DMS153 (cell line): Measurements from ENCODE around the gene JAG1.

Experiments
- DNase-seq: peaks from one replicate; lab custom pipeline; 2025; lab: John Stamatoyannopoulos, UW

Gene JAG1

DNA sequence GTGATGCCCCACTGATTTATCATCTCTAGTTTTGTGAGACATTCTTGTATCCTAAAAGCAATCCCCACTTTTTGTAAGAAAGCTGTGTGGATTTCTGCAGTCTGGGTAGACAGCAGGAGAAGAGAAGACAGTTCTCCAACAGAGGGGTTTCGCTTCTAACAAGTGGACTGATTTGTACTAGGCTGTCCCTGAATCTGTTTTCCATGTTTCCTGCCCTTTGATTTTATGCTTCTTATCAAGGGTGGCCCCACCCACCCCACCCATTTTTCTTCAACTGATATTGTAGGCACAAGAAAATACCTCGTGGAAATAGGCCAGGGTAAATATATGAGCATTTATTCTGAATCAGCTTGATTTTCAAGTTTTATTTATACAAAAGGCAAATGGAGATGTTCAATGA, 25.7 kb upstream of the JAG1 start:
- DNase-seq: no peak

DNA sequence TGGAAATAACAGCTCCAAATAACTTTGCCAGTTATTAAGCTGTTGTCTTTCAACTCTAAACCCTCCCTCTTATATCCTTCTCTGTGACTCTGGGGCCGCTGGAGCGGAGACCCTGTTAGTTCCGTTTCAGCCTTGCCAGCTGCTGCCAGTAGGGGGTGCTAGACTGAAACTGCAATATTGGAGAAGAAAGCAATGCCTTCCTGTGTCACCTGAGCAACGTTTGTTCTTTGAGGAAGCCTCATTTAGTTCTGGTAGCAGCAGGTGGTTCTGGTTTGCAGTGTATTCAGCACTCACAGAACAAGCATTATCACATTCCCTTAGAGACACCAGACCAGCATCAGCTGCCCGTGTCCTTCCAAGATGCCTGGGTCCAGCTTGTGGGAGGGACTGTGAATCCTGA, 22.9 kb upstream of the JAG1 start:
- no peak for DNase-seq

DNA sequence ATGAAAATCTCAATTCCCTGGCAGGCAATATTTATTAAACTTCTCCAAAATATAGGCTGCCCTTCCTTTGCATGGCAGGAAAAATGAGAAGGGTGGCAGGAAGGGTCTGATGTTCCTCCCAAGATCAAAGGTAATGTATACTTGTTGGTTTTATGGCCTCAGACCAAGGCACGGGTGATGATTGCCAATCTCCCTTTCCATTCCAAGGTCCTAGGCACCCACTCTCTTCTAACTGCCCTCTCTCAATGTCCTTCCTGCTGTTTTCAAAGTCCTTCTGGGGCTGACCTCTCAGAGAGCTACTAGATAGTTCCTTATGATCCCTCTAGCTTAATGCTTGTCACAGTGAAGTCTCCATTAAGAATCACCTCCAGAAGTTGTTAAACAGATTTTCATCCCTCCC, 15.6 kb upstream of the JAG1 start:
- DNase-seq: no peak

DNA sequence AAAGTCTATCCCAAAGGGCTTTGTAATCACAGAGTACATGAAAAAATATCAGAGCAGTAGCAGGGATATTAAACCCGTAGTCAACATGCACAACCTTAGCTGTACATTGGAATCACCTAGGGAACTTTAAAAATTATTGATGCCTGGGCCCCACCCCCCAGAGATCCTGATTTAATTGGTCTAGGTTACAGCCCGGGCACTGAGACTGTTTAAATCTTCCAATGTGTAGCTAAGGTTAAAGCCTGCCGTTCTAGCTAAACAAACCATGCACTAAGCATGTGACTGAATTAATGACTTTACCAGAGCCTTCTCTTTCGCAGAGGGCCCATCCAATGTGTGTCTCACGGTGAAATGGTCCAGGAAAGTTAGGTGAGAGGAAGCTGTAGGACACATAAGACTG, 14.1 kb upstream of the JAG1 start:
- DNase-seq: no peak

DNA sequence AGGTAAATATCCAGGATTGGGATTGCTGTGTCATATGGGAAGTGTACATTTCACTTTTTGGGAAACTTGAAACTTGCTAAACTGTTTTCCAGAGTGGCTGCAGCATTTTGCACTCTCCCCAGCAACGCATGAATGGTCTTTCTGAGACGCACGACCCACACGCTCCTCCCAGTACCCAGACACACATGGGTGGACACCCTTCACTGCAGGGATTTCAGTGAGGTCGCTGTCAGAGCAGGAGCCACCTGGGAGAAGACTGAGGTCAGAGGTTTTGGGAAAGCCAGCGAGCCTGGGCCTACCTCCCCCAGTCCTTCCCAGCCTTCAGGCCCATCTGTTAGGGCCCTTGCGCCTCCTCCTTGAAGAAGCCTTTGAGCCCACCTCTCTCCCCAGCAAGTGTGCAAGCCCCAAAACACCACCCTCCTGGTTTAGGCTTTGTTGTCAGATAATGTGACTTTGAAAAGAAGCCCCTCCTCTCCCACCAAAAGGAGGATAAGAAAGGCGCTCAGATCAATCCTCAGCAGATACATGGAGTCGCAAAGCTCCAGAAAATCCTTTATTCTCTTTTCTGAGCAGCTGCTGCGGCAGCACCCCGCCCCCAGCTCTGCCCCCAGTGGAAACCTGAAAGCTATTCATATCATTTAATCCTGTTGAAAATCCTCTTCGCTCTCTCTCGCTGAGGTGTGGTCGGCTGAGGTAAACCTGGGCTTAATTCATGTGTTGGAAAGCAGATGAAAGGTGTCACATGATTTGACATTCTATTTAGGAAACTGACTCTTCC, 12.7 kb upstream of the JAG1 start:
- no peak for DNase-seq

DNA sequence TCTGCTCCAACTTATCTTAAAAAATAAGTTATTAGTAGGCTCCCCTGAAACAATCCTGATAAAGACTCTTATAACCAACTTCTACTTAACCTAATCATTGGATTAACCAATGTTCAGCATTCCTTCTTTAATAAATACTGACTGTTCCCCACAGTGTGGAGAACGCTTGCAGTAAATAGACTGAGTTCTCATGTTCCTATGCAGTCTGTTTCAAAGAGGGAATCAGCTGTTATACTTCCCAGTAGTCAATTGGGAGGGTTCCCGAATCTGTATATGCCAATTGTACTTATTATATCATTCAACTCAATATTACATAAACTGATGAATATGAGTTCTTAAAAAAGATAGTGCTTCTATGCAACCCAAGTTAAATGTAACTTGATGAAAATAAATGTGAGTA, 9.7 kb upstream of the JAG1 start:
- no peak for DNase-seq

DNA sequence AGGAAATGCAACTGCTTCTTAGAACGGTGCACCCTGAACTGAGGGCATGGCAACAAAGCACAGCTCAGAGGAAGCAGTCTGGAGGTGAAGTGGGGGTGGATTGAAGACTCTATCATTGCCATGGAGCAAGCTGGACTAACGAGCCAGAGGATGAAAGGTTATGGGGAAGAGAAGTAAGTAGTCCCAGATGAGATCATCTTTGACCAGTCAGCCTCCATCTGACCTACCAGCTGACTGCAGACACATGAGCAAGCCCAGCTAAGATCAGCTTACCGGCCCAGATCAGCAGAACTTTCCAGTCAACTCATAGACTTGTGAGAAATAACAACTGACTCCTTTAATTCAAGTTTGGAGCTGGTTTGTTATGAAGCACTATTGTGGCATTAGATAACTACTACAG, 9.1 kb upstream of the JAG1 start:
- DNase-seq: no peak

DNA sequence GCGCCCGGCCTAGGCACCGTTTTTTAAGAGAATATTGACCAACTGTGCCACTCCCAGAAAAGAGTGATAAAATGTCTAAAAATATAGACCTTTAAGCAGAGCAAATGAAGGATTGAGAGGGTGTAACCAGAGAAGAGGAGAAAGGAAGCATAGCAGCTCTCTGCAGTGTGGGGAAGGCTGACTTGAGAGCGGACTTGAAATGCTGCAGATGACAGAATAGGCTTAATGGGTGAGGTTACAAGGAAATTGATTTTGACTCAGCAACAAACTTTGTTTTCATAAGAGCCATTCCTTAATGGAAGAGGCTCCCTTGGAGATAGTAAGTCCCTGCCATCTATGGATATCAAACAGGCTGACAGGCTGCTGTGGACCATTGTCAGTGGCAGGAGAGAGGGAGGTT, 7.7 kb upstream of the JAG1 start:
- DNase-seq: no peak

DNA sequence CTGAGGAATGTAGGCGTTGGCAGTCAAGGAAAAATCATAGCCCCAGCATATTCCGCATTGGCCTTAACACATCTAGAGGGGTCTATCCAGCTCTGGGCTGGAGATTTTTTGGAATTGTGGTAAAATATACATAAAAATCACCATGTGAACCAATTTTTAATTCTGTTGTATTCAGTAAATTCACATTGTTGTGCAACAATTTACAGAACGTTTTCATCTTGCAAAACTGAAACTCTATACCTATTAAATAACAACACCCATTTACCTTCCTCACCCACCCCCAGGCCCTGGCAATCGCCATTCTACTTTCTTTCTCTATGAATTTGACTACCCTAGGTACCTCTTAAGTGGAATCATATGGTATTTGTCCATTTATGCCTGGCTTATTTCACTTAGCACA, 6.8 kb upstream of the JAG1 start:
- DNase-seq: no peak

DNA sequence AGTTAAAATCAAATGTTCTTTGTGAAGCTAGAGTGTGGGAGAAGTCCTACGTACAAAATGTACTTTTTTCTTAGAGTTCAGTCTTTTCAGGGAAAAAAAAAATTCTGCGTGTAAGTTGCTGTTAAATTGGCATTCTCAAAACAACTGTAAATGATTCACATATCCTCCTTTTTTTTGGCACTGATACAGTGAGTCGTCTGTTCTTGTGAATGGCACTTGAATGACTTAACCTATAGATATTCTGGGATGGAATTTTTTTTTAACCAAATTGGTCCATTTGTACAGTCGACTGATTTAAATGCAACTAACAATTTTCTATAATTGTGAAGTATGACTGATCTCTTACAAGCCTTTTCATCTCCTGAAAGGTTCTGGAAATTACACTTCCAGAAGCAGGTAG, 5.5 kb upstream of the JAG1 start:
- no peak for DNase-seq

DNA sequence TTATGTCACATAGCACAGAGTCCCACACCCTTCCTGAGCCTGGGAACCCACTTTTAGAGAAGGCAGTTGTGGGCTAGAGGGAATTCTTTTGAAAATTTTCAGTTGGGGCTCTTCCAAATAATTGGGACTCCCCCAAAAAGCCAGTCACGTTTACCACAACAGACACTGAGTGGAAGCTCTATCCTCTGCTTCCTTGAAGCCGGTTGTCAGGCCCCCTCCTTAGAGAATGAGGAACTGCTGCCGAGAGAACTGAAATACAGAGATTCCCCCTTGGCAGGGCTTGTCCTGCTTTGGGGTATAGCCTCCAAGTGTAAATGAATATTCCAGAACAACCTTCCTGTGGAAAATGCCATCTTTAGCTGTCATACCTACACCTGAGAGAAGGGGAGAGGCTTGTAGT, 2.7 kb upstream of the JAG1 start:
- no peak for DNase-seq

DNA sequence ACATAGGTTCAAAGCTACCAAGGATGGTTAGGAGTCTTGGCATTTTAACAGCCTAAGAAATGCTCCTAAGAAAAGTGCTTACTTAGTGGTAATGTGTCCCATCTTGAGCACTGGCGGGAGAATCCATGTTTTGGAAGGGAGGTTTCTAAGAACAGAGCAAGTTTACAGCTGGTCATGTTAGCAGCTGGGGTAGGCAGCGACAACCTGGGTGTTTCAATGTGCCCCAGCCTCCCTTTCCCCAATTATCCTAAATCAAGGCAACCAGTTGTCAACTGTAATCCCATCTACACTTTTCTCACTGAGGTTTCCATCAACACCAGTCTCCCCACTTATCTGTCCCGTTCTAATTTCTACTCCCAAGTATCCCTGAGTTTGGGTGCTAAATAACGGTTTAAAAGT, 1.6 kb upstream of the JAG1 start:
- DNase-seq: no peak

DNA sequence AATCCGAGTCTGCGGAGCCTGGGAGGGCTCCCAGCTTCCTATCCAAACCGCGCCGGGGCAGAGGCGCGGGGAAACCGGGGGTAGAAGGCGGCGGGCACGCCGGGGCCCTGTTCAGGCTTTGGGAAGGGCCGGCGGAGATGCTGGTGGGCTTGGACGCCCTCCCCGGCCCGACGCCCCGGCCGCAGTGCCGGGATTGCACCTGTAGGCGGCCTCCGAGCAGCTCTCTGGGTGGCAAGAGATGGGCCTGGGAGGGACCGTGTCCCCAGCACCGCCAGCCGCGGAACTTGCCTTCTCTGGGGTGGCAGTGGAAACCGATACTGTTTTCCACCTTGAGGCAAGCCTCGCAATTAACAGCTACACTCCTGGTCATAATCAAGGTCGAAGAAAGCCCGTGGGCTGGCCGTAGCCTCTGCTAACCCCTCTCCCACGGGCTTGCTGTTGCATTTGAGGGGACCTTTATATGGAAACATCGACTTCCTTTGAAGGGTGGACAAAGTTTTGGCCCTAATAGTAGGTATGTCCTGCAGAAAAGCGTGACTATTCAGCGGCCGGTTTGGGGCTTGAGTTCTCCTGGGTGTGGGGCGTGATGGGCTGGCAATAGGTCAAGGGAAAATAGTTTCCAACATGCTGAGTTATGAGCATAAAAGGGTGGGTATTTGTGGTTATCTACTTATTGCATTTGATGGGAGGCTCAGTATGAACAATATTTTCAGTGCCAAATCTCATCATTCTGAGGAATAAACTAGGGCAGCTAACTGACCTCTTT, 1.1 kb upstream of the JAG1 start:
- DNase-seq: peak; percentile 71

DNA sequence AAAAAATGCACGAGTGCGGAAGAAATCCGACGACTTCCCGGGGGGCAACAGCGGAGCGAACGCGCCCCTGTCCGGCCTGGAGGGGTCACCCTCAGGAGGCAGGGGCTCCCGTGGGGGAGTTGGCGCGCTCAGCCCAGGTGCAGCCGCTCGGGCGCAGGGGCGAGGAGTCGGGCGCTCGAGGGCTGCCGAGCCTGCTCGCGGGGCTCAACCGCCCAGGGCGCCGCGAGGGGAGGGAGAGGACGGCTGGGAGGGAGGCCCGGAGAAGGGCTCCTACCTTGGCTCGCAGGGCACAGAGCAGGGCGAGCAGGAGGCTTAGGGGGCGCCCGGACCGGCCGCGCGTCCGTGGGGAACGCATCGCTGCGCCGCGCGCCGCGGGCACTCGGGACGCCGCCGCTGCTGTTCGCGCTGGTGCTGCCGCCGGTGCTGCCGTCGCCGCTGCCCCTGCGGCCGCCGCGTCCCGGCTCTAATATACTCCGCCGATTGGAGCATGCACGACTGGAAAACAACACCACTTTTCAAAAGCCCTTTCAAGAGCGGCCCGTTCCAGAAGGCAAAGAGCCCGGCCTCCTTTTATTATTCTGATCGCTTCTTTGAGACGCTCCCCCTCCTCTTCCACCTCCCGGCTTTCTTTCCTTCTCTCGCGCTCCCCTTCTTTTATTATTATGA, 490 bp downstream of the JAG1 start:
- DNase-seq: peak; percentile 37

DNA sequence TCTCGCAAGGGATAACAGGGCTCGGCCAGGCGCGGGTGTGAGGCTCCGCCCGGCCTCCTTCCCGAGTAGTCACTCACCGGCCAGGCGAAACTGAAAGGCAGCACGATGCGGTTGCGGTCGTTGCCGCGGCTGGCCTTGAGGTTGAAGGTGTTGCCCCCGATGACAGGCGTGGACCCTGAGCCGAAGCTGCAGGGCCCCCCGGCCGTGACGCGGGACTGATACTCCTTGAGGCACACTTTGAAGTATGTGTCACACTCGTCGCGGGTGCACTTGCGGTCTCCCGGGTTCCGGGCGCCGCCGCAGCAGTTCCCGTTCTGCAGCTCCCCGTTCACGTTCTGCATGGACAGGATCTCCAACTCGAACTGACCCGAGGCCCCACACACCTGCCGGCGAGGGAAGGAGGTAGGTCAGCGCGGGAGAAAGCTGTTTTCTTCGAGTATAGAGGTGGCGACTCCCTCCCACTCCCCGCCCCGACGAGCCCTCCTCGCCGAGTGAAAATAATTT, 1.1 kb downstream of the JAG1 start:
- DNase-seq: peak; percentile 15

DNA sequence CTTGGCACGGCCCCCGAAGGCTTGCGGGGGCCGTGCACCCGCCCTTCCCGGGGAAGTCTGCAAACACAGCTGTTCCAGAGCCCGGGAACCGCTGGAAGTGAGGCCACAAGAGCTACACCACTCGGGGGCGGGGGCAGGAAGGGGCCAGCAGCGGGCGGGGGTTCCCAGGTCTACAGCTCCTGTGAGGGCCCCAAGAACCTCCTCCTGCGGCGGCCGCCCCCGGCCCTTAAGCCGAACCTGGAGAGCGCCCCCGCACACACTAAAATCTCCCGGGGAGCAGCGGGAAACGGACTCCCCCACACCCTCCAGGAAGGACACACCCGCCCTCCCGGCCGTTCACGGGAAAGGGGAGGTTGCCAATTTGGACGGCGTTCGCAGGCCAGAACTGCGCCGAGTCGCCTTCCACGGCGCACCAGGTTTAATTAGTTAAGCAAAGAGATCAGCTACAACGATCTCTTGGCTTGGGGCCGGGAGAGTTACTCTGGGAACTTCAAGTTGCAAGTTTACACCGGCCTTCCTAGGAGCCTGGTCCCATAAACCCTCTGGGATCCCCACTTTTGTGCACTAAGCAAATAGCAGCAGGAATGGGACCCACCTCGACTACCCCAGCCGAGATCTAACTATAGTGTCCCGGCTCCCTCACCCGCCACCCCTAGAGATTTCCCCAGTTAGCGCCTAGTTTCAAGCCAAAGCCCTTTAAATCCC, 1.7 kb downstream of the JAG1 start:
- DNase-seq: no peak

DNA sequence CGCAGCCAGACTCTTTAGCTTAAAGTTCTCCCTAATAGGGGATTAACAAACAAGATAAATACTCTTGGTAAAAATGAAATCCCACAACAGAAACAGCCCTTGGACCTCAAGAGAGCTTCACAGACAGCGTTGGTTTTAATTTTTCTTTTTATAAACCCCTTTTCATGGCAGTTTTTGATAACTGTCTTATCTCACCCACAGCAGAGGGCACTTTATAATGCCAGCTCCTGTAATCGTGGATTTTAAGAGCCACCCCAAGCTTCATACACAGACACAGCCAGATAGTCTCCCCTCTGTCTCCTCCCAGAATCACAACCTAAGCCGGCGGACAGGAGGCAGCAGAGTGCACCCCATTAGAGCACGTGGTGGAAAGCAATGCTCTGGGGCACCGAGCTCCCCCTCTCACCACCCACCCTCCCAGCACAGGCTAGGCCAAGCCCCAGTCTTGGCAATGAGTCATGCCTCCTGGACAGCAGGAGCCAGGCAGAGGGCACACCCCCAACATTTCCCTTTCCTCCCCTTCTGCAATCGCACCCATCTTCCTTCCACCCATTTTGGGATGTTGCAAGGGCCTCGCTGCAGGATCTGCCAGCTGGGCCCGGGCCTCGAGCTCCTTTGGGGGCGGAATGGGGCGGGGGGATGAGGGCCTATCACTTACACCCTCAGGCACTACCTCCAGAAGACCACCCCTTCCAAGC, 2.4 kb downstream of the JAG1 start:
- peak; percentile 17 for DNase-seq

DNA sequence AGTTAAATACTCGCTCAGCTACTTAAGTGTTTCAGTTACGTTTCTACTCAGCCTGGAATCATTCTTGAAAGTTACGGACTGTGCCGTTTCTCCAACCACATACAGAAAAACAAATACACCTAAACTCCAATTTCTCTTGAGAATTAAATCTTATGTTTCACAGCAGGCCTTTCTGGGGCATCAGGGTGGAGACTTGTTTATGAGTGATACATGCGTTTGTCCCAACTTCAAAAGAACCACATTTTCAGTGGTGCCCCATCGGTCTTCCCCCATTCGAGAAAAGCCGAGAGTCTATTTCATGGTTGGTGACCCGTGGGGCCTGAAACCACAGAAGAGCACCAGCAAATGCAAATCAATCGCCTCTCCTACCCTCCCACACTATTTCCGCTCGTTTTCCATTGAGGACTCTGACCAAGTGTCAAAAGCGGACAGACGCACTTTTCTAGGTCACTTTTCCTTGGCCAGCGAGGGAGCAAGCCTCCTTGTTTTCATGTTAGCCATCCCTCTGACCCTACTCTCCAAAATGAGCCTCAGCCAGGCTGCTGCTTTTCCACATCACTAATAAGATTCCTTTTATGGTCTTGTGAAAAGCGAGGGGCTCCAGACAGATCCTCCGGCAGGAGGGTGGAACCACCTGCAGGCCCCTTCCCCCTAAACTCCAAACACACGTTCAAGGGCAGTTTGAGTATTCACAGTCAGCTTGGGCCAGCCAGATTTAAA, 3.1 kb downstream of the JAG1 start:
- DNase-seq: no peak

DNA sequence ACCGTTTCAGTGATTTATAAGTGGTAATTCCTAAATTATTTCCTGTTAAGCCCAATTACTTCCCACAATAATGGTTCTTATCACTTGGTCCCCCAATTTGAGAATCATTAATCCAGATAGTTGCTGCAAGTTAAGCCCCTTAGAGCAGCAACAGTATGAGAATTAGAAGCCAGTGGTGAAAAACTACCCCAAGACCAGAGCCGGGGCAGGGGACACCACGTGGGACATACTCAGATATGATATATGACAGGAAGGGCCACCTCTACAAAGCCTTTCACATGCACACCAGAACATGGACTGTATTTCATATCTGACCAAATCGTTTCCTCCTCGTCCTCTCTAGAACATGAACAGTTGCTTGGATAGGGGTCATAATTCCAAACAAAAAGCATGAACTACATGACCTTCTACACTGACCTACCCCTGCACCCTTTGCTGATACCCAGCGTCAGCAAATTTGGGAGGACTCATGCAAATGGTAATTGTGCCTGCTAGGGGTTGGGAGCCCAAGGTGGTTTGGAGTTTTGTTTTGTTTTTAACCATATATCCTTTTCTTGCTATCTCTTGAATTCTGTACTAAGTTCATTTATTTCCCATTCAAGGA, 3.9 kb downstream of the JAG1 start:
- DNase-seq: no peak

DNA sequence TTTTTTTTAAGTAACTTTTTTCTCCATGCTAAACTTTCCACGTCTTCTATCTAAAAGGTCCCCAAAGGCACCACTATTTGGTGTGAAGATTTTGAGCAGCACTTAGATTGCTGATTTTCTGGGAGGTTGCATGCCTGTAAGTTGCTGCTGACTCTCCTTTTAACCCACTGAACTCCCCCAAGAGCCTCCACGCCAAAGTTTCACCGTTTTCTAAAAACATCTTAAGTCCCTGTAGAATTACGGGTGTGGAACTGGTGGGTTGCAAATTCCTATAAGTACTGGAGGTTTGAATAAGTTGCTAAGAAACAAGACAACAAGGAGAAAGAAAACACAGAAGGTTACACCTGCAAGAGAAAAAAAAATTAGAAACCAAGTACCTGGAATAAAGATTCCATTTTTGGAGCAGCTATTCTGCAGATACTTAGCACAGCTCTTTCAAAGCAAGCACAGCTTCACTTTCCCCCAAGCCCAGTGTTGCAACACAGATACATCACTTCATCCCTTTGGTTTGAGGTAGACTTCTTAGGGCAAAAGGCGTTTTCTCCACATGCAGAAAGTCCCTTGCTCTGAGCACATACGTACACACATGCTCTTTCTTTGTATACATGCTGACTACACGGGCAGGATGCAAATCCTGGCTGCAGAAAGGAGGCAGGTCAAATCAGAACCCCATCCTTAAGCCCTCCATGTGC, 5.0 kb downstream of the JAG1 start:
- no peak for DNase-seq
